ENCODE data around the gene GRM2.

DNA sequence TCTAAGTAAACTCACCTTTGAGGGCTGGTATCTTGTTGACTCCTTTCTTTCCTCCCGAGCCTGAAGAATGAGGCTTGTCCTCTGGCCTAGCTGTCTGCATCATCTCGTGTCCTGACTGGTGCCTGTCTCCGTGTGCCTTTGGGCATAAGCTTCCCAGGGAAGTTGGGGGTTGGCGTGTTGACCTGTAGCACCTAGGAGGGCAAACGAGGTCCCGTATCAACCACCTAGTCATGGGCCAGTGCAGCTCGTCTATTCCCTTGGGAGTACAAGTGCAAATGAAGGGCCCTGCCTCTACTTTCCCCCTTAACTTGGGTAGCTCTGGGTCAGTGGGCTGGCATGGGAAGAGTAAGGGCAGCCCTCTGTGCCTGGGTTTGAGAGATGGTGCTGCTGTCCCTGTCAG lies 27.1 kb upstream of the GRM2 start:
- TF ChIP-seq FOXM1 (IDR thresholded peaks at IDR 0.05; ENCODE audit: borderline replicate concordance) (no peak), SP1 (IDR thresholded peaks at IDR 0.05) (no peak), SUZ12 (IDR thresholded peaks at IDR 0.05) (no peak), ZNF384 (IDR thresholded peaks at IDR 0.05) (no peak), ELF4 (IDR thresholded peaks at IDR 0.05) (no peak), ARNT (IDR thresholded peaks at IDR 0.05) (no peak), L3MBTL2 (conservative IDR thresholded peaks at IDR 0.05) (no peak), FOXK2 (IDR thresholded peaks at IDR 0.05) (no peak)
- TF ChIP-seq, protein P1, sequence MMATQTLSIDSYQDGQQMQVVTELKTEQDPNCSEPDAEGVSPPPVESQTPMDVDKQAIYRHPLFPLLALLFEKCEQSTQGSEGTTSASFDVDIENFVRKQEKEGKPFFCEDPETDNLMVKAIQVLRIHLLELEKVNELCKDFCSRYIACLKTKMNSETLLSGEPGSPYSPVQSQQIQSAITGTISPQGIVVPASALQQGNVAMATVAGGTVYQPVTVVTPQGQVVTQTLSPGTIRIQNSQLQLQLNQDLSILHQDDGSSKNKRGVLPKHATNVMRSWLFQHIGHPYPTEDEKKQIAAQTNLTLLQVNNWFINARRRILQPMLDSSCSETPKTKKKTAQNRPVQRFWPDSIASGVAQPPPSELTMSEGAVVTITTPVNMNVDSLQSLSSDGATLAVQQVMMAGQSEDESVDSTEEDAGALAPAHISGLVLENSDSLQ (IDR thresholded peaks at IDR 0.05) = no peak
